GM12878 (cell line): ENCODE measurements around the gene SLC6A7. TPM values are rescaled to one million over a fixed set of nuclear protein-coding genes. Genes with fewer than 3 reads are reported as not detected.

Experiments used
- ATAC-seq: fragments of 200-7000 bp; cut with Tn5 transposase; 3 replicates; pipeline ENCODE4 v1.9.1; 2020; ENCODE audit warnings: mild to moderate bottlenecking, moderate library complexity
- BruUV-seq: library from RNA; stranded (reverse); fragments of 400-500 nt; replicated peaks from 2 replicates; lab custom pipeline; 2021; lab: Mats Ljungman, UMichigan
- CTCF ChIA-PET: fragments of 300-600 bp; sonication (Branson Sonifier 250); formaldehyde crosslinking; extraction: SDS; loops from one replicate; lab custom pipeline; 2021; ENCODE audit warnings: inconsistent platforms; lab: Yijun Ruan, JAX
- POLR2A ChIA-PET: fragments of 350-600 bp; formaldehyde crosslinking; extraction: SDS; loops from one replicate; lab custom pipeline; 2021; ENCODE audit warnings: inconsistent platforms; lab: Charles Lee
- RAD21 ChIA-PET: fragments of 300-600 bp; sonication (Branson Sonifier 250); formaldehyde crosslinking; loops from one replicate; lab custom pipeline; 2023; ENCODE audit warnings: antibody characterized with exemption; ENCODE audit not compliant: unreplicated experiment; lab: Charles Lee
- SMC1A ChIA-PET: fragments of 300-600 bp; sonication (Branson Sonifier 250); formaldehyde crosslinking; loops from one replicate; lab custom pipeline; 2023; ENCODE audit not compliant: unreplicated experiment, uncharacterized antibody; lab: Charles Lee
- DNase-seq: peaks from one replicate; pipeline ENCODE4 v3.0.0-alpha.2; 2011; ENCODE audit warnings: low read depth, low spot score
- FAIRE-seq: peaks from 3 replicates; lab custom pipeline; 2011; peaks lifted over from hg19 to GRCh38; lab: Jason Lieb, UNC
- H2AFZ ChIP-seq: 2 replicates; pipeline ENCODE4 v1.6.0; 2011; ENCODE audit warnings: low read depth, low read length, control low read depth; ENCODE audit not compliant: control insufficient read depth
- H3K27ac ChIP-seq: 2 replicates; pipeline ENCODE4 v1.5.1; 2011; ENCODE audit warnings: control low read depth; ENCODE audit not compliant: control insufficient read depth, insufficient read depth
- H3K27me3 ChIP-seq, 2 experiments: replicated peaks in 1 of 2; 2 replicates each; pipeline versions ENCODE4 v1.6.0 to v1.6.1; 2011; ENCODE audit warnings: low read length in 1 of 2; ENCODE audit not compliant: control insufficient read depth in 2 of 2, insufficient read depth in 2 of 2
- H3K36me3 ChIP-seq, 2 experiments: 2 replicates each; pipeline ENCODE4 v1.5.1; 2011; ENCODE audit warnings: low read length in 1 of 2; ENCODE audit not compliant: control insufficient read depth in 2 of 2, insufficient read depth in 2 of 2
- H3K4me1 ChIP-seq: 2 replicates; pipeline ENCODE4 v1.6.1; 2011; ENCODE audit warnings: mild to moderate bottlenecking, low read length, moderate library complexity, mixed read lengths; ENCODE audit not compliant: control insufficient read depth, insufficient read depth
- H3K4me2 ChIP-seq: 2 replicates; pipeline ENCODE4 v1.6.0; 2011; ENCODE audit warnings: control low read depth; ENCODE audit not compliant: control insufficient read depth, insufficient read depth
- H3K4me3 ChIP-seq: fragments of 200-600 bp; sonication (generic); 2 replicates; pipeline ENCODE4 v1.5.1; 2016
- H3K79me2 ChIP-seq: 2 replicates; pipeline ENCODE4 v1.6.0; 2011; ENCODE audit warnings: low read length; ENCODE audit not compliant: control insufficient read depth, insufficient read depth
- H3K9ac ChIP-seq: 2 replicates; pipeline ENCODE4 v1.8.0; 2011; ENCODE audit warnings: low read length, control low read depth, mixed read lengths; ENCODE audit not compliant: control insufficient read depth, insufficient read depth
- H3K9me3 ChIP-seq: replicated peaks from 3 replicates; pipeline ENCODE4 v1.5.1; 2011; ENCODE audit warnings: mild to moderate bottlenecking, low read length; ENCODE audit not compliant: control insufficient read depth, insufficient read depth
- H4K20me1 ChIP-seq: 2 replicates; pipeline ENCODE4 v1.6.0; 2011; ENCODE audit not compliant: control insufficient read depth, insufficient read depth
- HDAC6 ChIP-seq: fragments of 200-600 bp; sonication (generic); IDR thresholded peaks from one replicate; pipeline ENCODE4 v1.8.0; 2017; ENCODE audit warnings: antibody characterized with exemption; ENCODE audit not compliant: unreplicated experiment
- HSF1 ChIP-seq: fragments of 150-350 bp; IDR thresholded peaks from 2 replicates; pipeline ENCODE4 v1.6.1; 2014; ENCODE audit warnings: mild to moderate bottlenecking, low read depth, low read length
- WGBS: methylation state at CpG from one replicate; pipeline ENCODE4 v1.1.6; 2016; ENCODE audit warnings: low lambda C conversion rate; ENCODE audit not compliant: insufficient replicate concordance, insufficient coverage; ENCODE audit errors: missing lambda C conversion rate; 5-methylcytosine and 5-hydroxymethylcytosine counted together
- in situ Hi-C: fragments of 300-500 bp; cut with MboI; formaldehyde crosslinking; loops from 9 replicates; pipeline ENCODE4 v1.14.3; 2018; ENCODE audit warnings: mixed read lengths
- intact Hi-C: fragments of 100-400 bp; cut with micrococcal nuclease; formaldehyde crosslinking; loops from one replicate; pipeline ENCODE4 v1.14.2; 2022; ENCODE audit not compliant: unreplicated experiment
- polyA plus RNA-seq, 11 experiments: library from polyadenylated mRNA; depleted of rRNA in 4 of 11; unstranded in 6 of 11; stranded (reverse) in 5 of 11; fragments of >200 nt; fragmentation: Nextera tagmentation in 4 of 11; fragmentation: Illumina TruSeq in 1 of 11; extraction: Ambion mirVana in 4 of 11; extraction: Trizol in 1 of 11; gene quantifications; 1 replicate in 1 of 11; 2 replicates in 10 of 11; pipeline versions ENCODE4 v1.2.1 to v1.2.3, GENCODE V29; 2011 to 2016; ENCODE audit warnings: inconsistent platforms in 2 of 11, missing spikeins in 2 of 11, low read depth in 1 of 11
- total RNA-seq, 4 experiments: library from RNA; depleted of rRNA in 3 of 4; stranded (reverse); fragments of >200 nt in 3 of 4; fragmentation: Illumina TruSeq in 1 of 4; extraction: Trizol in 1 of 4; gene quantifications; 2 replicates each; pipeline versions ENCODE4 v1.2.1 to v1.2.3, GENCODE V29; 2013 to 2021
- TF ChIP-seq, protein P1 (sequence below): fragments of 450-650 bp; IDR thresholded peaks from 2 replicates; pipeline ENCODE4 v1.6.1; 2016; ENCODE audit warnings: mild to moderate bottlenecking

SLC6A7 gene
- total and polyA plus RNA-seq, 10 of the 15 experiments (the other 5 are each of a cell fraction or from before 2014, with no cell fraction given): 0.01 to 0.15 (median 0.06) TPM; not detected in 7

GRCh38 chr5:150158170-150158949 lies 31.5 kb upstream of the SLC6A7 start:
- Histone ChIP-seq H3K9ac (no peak overlapping the region), H3K36me3 (no peaks in the 10 kb centered on the region), H3K27ac (no peak overlapping the region), H4K20me1 (no peaks in the 10 kb centered on the region), H3K4me2 (no peak overlapping the region), H3K79me2 (no peaks in the 10 kb centered on the region), H3K9me3 (no peaks in the 10 kb centered on the region)
- no peak for DNase-seq
- no peak for FAIRE-seq
- SMC1A ChIA-PET: no interaction called here
- RAD21 ChIA-PET: interaction anchor here (1.2 to 2.2 kb wide), 5 partner anchors 20 to 279 kb away, joined by 3 to 8 read pairs (median 3); no protein-coding TSS in a partner anchor
- CTCF ChIA-PET: interaction anchor here (0.5 to 1.9 kb wide), 6 partner anchors 13 to 291 kb away, joined by 3 to 4 read pairs (median 3); partner anchors contain the start of gene RPS14
- intact Hi-C loops: no loop called here
- TF ChIP-seq, protein P1, sequence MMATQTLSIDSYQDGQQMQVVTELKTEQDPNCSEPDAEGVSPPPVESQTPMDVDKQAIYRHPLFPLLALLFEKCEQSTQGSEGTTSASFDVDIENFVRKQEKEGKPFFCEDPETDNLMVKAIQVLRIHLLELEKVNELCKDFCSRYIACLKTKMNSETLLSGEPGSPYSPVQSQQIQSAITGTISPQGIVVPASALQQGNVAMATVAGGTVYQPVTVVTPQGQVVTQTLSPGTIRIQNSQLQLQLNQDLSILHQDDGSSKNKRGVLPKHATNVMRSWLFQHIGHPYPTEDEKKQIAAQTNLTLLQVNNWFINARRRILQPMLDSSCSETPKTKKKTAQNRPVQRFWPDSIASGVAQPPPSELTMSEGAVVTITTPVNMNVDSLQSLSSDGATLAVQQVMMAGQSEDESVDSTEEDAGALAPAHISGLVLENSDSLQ: peak; percentile 59; the same call in 1 of the 2 replicates
- no peak for TF ChIP-seq HDAC6
- no peak for TF ChIP-seq HSF1
- TF ChIP-seq, all 136 proteins: peak for 1
- H3K4me3 ChIP-seq: no peak overlapping the region
- H3K4me1 ChIP-seq: peaks cover 13% of the 10 kb centered on the region
- WGBS: 48% methylated on average over 12 of the region's 12 CpGs
- BruUV-seq: no TSS peak
- POLR2A ChIA-PET: interaction anchor here (0.5 kb wide), 1 partner anchor 13 kb away, joined by 3 read pairs; no protein-coding TSS in a partner anchor
- no peak for ATAC-seq
- H3K27me3 ChIP-seq: no peaks in the 10 kb centered on the region
- in situ Hi-C loops: no loop called here
- H2AFZ ChIP-seq: no peak overlapping the region
